Coronary artery (tissue), 2 donors: ENCODE results near the gene CDK7.
"Not testable (repeated sequence)": the region's sequence is repeated elsewhere in the genome, so short reads cannot be mapped to it uniquely, and the experiment has no call there.

Experiments
- DNase-seq: peaks from one replicate; pipeline ENCODE4 v3.0.0-alpha.2; 2017; ENCODE audit warnings: low spot score
- H3K27ac ChIP-seq, 2 donors: fragments of 200-600 bp; sonication (generic); one replicate each; pipeline ENCODE4 v1.5.1; 2016 to 2019
- H3K4me3 ChIP-seq: fragments of 200-600 bp; sonication (generic); 2 replicates; pipeline ENCODE4 v1.5.1; 2016; ENCODE audit warnings: mild to moderate bottlenecking, moderate library complexity
- TF ChIP-seq, protein P1 (sequence below): fragments of 200-600 bp; sonication (generic); IDR thresholded peaks from one replicate; pipeline ENCODE4 v1.5.1; 2019; ENCODE audit warnings: antibody characterized with exemption

The CDK7 gene

DNA sequence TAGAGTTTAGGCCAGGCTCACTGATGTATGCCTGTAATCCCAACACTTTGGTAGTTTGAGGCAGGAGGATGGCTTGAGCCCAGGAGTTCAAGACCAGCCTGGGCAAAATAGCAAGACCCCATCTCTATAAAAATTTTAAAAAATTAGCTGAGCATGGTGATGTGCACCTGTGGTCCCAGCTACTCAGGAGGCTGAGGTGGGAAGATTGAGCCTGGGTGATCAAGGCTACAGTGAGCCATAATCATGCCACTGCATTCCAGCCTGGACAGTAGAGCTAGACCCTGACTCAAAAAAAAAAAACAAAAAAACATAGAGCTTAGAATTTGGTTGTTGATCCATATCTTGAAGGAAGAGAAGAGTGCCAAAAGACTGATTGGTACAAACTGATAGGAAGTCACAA lies 14.7 kb upstream of the CDK7 start:
- DNase-seq = no peak
- Histone ChIP-seq H3K27ac (no peak overlapping the region), H3K4me3 (no peak overlapping the region)
- TF ChIP-seq, protein P1, sequence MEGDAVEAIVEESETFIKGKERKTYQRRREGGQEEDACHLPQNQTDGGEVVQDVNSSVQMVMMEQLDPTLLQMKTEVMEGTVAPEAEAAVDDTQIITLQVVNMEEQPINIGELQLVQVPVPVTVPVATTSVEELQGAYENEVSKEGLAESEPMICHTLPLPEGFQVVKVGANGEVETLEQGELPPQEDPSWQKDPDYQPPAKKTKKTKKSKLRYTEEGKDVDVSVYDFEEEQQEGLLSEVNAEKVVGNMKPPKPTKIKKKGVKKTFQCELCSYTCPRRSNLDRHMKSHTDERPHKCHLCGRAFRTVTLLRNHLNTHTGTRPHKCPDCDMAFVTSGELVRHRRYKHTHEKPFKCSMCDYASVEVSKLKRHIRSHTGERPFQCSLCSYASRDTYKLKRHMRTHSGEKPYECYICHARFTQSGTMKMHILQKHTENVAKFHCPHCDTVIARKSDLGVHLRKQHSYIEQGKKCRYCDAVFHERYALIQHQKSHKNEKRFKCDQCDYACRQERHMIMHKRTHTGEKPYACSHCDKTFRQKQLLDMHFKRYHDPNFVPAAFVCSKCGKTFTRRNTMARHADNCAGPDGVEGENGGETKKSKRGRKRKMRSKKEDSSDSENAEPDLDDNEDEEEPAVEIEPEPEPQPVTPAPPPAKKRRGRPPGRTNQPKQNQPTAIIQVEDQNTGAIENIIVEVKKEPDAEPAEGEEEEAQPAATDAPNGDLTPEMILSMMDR = no peak

DNA sequence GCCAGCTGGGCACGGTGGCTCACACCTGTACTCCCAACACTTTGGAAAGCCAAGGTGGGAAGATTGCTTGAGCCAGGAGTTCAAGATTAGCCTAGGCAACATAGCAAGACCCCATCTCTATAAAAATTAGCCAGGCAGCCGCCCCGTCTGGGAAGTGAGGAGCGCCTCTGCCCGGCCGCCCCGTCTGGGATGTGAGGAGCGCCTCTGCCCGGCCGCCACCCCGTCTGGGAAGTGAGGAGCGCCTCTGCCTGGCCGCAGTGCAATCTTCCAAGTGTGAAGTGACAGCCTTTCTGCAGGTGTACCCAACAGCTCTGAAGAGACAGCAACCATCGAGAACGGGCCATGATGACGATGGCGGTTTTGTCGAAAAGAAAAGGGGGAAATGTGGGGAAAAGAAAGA lies 14.3 kb upstream of the CDK7 start:
- H3K27ac ChIP-seq, DNase-seq, H3K4me3 ChIP-seq: not testable (repeated sequence)

DNA sequence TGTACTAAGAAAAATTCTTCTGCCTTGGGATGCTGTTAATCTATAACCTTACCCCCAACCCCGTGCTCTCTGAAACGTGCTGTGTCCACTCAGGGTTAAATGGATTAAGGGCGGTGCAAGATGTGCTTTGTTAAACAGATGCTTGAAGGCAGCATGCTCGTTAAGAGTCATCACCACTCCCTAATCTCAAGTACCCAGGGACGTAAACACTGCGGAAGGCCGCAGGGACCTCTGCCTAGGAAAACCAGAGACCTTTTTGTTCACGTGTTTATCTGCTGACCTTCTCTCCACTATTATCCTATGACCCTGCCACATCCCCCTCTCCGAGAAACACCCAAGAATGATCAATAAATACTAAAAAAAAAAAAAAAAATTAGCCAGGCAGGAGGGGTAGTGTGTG lies 13.9 kb upstream of the CDK7 start:
- H3K27ac ChIP-seq = not testable (repeated sequence)

DNA sequence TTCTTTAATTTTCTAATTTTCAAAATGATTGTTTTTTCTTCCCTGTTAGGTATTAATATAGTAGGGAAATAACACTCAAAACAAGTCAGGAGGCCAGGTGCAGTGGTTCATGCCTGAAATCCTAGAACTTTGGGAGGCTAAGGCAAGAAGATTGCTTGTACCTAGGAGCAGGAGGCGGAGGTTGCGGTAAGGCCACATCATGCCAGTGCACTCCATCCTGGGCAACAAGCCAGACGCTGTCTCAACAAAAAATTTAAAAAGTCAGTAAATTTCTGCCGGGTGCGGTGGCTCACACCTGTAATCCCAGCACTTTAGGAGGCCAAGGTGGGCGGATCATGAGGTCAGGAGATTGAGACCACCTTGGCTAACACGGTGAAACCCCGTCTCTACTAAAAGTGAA lies 10.2 kb upstream of the CDK7 start:
- H3K4me3 ChIP-seq = no peak overlapping the region
- TF ChIP-seq, protein P1 = no peak
- no peak overlapping the region for H3K27ac ChIP-seq
- DNase-seq = no peak

More for the DNA sequence above, 13.9 kb upstream of the CDK7 start:
- H3K4me3 ChIP-seq, DNase-seq: not testable (repeated sequence)

DNA sequence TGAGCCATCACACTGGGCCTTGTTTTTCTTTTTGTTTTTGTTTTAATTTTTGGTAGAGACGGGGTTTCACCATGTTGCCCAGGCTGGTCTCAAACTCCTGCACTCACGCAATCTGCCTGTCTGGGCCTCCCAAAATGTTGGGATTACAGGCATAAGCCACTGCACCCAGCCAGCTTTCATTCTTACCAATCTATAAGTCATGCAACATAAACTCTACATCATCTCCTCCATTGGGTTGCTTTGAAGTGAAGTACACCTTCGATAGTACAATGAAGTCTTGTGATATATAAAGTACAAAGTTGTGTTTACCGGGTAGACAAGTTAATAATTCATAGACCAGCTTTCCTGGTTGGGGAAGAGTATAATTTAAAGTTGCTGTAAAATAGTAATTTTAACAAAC lies 8.8 kb upstream of the CDK7 start:
- no peak overlapping the region for H3K4me3 ChIP-seq
- H3K27ac ChIP-seq = no peak overlapping the region
- TF ChIP-seq, protein P1 = no peak
- DNase-seq = no peak

DNA sequence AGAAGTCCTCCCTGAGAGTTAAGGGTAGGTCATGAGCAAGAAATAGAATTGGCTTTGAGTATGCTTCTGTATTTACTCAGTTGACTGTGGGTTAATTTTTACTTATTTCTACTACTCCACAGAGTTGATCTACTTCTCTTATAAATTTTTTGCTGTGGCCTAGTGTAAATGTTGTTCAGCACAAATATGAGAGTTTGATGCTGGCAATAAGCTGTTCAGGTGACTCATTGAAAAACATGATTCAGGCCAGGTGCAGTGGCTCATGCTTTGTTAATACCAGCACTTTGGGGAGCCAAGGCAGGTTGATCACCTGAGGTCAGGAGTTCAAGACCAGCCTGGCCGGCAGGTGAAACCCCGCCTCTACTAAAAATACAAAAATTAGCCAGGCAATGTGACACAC lies 4.5 kb upstream of the CDK7 start:
- TF ChIP-seq, protein P1 = no peak
- no peak overlapping the region for H3K4me3 ChIP-seq
- no peak for DNase-seq
- H3K27ac ChIP-seq = no peak overlapping the region

DNA sequence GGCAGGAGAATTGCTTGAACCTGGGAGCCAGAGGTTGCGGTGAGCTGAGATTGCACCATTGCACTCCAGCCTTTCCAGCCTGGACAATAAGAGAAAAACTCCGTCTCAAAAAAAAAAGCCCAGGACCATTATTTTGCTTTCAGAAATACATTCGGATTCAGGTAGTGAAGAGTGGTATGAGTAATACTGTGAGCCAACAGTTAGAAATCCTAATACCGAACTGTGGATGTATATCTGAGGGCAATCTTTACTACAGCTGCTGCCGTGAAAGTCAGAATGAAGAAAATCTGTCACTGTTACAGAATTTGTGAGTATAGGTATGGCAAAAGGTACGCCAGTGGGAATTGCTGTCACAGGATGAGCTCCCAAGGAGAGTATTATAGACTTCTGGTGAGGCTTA lies 3.4 kb upstream of the CDK7 start:
- TF ChIP-seq, protein P1 = no peak
- H3K4me3 ChIP-seq = no peak overlapping the region
- no peak overlapping the region for H3K27ac ChIP-seq
- no peak for DNase-seq

DNA sequence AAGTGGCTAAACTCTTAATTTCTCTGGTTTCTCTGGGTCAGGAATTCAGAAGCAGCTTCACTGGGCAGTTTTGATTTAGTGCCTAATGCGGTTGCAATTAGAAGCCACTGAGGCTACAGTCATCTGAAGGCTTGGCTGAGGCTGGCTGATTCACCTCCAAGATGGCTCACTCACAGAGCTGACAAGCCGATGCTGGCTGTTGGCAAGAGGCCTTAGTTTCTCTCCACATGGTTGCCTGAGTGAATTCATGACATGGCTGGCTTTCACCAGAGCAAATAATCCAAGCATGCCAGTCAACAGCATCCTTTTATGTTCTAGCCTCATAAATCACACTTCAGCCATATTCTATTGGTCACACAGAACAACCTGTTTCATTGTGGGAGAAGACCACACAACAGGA lies 2.8 kb upstream of the CDK7 start:
- no peak overlapping the region for H3K4me3 ChIP-seq
- TF ChIP-seq, protein P1 = no peak
- H3K27ac ChIP-seq = no peak overlapping the region
- DNase-seq = no peak

DNA sequence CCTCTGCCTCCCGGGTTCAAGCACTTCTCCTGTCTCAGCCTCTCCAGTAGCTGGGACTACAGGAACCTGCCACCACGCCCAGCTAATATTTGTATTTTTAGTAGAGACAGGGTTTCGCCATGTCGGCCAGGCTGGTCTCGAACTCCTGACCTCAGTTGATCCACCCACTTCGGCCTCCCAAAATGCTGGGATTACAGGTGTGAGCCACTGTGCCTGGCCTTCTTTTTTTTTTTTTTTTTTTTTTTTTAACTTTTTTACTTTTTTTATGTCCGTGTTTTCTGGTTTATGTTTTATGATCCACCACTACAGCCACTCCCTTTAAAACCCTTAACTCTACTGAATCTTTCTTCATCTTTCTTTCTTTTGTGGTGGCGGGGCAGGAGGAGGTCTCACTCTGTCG lies 2.0 kb downstream of the CDK7 start:
- DNase-seq, H3K27ac ChIP-seq, H3K4me3 ChIP-seq: not testable (repeated sequence)
